Keratinocyte (primary cell): ENCODE measurements around the gene CFAP73.

Source experiments
- CTCF ChIP-seq, 3 experiments: IDR thresholded peaks in 1 of 3; conservative IDR thresholded peaks in 1 of 3; optimal IDR thresholded peaks in 1 of 3; 2 replicates in 2 of 3; 3 replicates in 1 of 3; pipeline versions ENCODE3 to v1.5.1; 2011; ENCODE audit warnings: low read length in 3 of 3, mild to moderate bottlenecking in 3 of 3, moderate library complexity in 2 of 3, control low read depth in 1 of 3, inconsistent platforms in 1 of 3; ENCODE audit not compliant: insufficient read depth in 2 of 3; ENCODE audit errors: extremely low read depth in 1 of 3
- EZH2 ChIP-seq: IDR thresholded peaks from one replicate; pipeline ENCODE4 v1.6.1; 2012; ENCODE audit warnings: inconsistent platforms, mild to moderate bottlenecking, low read length, moderate library complexity

GRCh38 chr12:113181975-113182374, 32.5 kb downstream of the CFAP73 start:
- no peak for TF ChIP-seq CTCF (optimal IDR thresholded peaks at IDR 0.05 in 1 of 3, IDR thresholded peaks at IDR 0.05 in 1 of 3, conservative IDR thresholded peaks at IDR 0.05 in 1 of 3; ENCODE audit: extremely low read depth in 1 of 3, insufficient read depth in 2 of 3, low read length in 3 of 3)
- TF ChIP-seq EZH2: no peak
